IPS-15b (cell line): ENCODE results near the gene AKAP9.

Experiments
- H3K27me3 ChIP-seq: one replicate; pipeline ENCODE4 v1.6.1; 2013; ENCODE audit warnings: low read length; ENCODE audit not compliant: control insufficient read depth, insufficient read depth
- H3K36me3 ChIP-seq: one replicate; pipeline ENCODE4 v1.6.1; 2013; ENCODE audit warnings: low read length; ENCODE audit not compliant: control insufficient read depth, insufficient read depth
- H3K4me1 ChIP-seq: one replicate; pipeline ENCODE4 v1.6.1; 2013; ENCODE audit warnings: mild to moderate bottlenecking, low read length; ENCODE audit not compliant: control insufficient read depth, insufficient read depth
- H3K4me3 ChIP-seq: one replicate; pipeline ENCODE4 v1.5.1; 2013; ENCODE audit warnings: low read depth, low read length
- H3K9ac ChIP-seq: one replicate; pipeline ENCODE4 v1.6.1; 2013; ENCODE audit warnings: low read depth, mild to moderate bottlenecking, low read length
- H3K9me3 ChIP-seq: one replicate; pipeline ENCODE4 v1.6.1; 2013; ENCODE audit warnings: mild to moderate bottlenecking, low read length; ENCODE audit not compliant: control insufficient read depth, insufficient read depth

Gene AKAP9

DNA sequence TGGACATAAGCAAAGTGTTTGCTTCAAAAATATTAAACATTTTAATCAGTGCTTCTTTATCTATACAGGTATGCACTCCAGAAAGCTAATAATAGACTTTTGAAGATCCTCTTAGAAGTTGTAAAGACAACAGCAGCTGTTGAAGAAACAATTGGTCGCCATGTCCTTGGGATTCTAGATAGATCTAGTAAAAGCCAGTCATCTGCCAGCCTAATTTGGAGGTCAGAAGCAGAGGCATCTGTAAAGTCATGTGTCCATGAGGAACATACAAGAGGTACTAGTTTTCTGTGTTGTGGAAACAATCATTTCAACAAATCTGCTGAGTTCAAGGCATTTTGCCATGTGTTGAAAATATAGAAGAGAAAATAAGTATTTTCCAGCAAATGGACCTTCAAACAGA is 104.3 kb downstream of the AKAP9 start:
- Histone ChIP-seq H3K9me3 (no peaks in the 10 kb centered on the region), H3K9ac (no peak overlapping the region), H3K36me3 (no peaks in the 10 kb centered on the region), H3K4me1 (no peaks in the 10 kb centered on the region), H3K4me3 (no peak overlapping the region), H3K27me3 (no peaks in the 10 kb centered on the region)

- no peak overlapping the region for H3K4me3 ChIP-seq
- H3K9ac ChIP-seq = no peak overlapping the region
- no peaks in the 10 kb centered on the region for H3K27me3 ChIP-seq
- no peaks in the 10 kb centered on the region for H3K9me3 ChIP-seq
- H3K4me1 ChIP-seq = no peaks in the 10 kb centered on the region
- no peaks in the 10 kb centered on the region for H3K36me3 ChIP-seq
Observed at GRCh38 chr7:92051655-92052054, 111.0 kb downstream of the AKAP9 start.

DNA sequence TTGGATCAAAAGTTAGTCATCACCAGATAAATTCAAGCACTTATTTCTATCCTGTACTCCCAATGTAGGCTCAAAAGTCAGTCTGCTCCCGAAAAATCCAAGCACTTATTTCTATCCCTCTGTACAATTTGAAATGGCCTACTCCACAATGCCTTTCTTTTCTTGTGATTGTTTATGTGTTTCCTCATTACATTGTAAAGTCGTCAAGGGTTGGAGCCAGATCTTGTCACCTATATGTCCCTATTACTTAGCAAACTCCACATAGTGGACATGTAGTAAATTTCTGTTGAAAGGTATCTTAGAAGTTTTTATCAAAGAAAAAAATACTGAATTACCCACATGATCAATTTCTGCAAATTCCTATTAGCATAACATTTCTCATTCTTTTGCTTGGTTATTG is 111.5 kb downstream of the AKAP9 start:
- Histone ChIP-seq H3K4me1 (no peaks in the 10 kb centered on the region), H3K36me3 (no peaks in the 10 kb centered on the region), H3K27me3 (no peaks in the 10 kb centered on the region), H3K9me3 (no peaks in the 10 kb centered on the region), H3K4me3 (no peak overlapping the region), H3K9ac (no peak overlapping the region)

DNA sequence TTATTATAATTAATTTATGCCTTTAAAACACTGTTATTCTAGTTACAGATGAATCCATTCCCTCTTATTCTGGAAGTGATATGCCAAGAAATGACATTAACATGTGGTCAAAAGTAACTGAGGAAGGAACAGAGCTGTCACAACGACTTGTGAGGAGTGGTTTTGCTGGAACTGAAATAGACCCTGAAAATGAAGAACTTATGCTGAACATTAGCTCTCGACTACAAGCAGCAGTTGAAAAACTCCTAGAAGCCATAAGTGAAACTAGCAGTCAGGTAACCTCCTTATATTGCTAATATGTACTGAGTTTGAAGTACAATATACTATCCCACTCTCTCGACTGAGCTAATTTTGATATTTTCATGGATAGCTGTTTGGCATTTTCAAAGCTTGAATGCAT is 112.0 kb downstream of the AKAP9 start:
- Histone ChIP-seq H3K4me1 (no peaks in the 10 kb centered on the region), H3K9ac (no peak overlapping the region), H3K4me3 (no peak overlapping the region), H3K27me3 (no peaks in the 10 kb centered on the region), H3K36me3 (no peaks in the 10 kb centered on the region), H3K9me3 (no peaks in the 10 kb centered on the region)

GRCh38 chr7:92053312-92053711 is 112.7 kb downstream of the AKAP9 start:
- Histone ChIP-seq H3K4me1 (no peaks in the 10 kb centered on the region), H3K36me3 (no peaks in the 10 kb centered on the region), H3K4me3 (no peak overlapping the region), H3K27me3 (no peaks in the 10 kb centered on the region), H3K9ac (no peak overlapping the region), H3K9me3 (no peaks in the 10 kb centered on the region)

- no peak overlapping the region for H3K9ac ChIP-seq
- H3K36me3 ChIP-seq = no peaks in the 10 kb centered on the region
- H3K4me3 ChIP-seq = no peak overlapping the region
- no peaks in the 10 kb centered on the region for H3K9me3 ChIP-seq
- H3K27me3 ChIP-seq = no peaks in the 10 kb centered on the region
- no peaks in the 10 kb centered on the region for H3K4me1 ChIP-seq
Observed at GRCh38 chr7:92056286-92056685, 115.6 kb downstream of the AKAP9 start.

DNA sequence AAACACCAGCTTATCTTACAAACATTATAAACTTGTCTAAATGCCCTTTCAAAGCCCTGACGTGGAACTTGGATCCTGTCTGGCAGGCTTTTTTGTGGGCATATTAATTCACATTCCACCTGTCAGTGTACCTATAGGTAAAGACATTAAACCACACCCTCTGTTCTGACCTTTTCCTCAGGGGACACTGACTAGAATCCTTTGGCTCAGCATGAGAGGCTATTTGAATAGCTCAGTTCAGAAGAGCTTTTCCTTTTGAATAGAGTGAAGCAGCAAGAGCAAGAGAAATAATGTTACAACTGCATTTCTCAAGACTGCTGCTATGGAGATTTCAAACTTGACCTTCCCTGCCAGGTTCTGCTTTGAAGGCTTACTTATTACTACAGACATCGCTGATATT is 116.7 kb downstream of the AKAP9 start:
- no peaks in the 10 kb centered on the region for H3K27me3 ChIP-seq
- H3K4me3 ChIP-seq = no peak overlapping the region
- H3K4me1 ChIP-seq = no peaks in the 10 kb centered on the region
- H3K9me3 ChIP-seq = no peaks in the 10 kb centered on the region
- no peak overlapping the region for H3K9ac ChIP-seq
- H3K36me3 ChIP-seq = no peaks in the 10 kb centered on the region

DNA sequence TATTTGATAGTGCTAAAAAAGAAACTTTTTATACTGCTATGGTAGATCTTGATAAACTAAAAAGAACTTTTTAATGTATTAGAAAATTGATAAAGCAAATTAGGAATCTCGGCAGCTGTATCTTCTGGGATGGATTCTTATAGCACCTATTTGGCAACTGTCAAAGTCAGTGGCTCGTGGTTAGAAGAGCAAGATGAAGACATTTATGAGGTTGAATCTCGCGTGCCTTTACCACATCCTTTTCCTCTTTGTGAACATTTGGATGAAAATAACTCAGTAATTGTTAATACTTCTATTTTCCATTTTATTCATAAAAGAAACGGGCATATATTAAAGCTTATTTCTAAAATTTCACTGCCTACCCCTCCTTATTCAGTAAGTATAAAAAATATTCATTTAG is 117.4 kb downstream of the AKAP9 start:
- no peaks in the 10 kb centered on the region for H3K4me1 ChIP-seq
- H3K36me3 ChIP-seq = no peaks in the 10 kb centered on the region
- H3K27me3 ChIP-seq = no peaks in the 10 kb centered on the region
- H3K9ac ChIP-seq = no peak overlapping the region
- H3K4me3 ChIP-seq = no peak overlapping the region
- H3K9me3 ChIP-seq = no peaks in the 10 kb centered on the region

- H3K27me3 ChIP-seq = no peaks in the 10 kb centered on the region
- no peaks in the 10 kb centered on the region for H3K4me1 ChIP-seq
- no peak overlapping the region for H3K9ac ChIP-seq
- no peaks in the 10 kb centered on the region for H3K9me3 ChIP-seq
- H3K36me3 ChIP-seq = no peaks in the 10 kb centered on the region
- no peak overlapping the region for H3K4me3 ChIP-seq
Observed at GRCh38 chr7:92058899-92059298, 118.2 kb downstream of the AKAP9 start.

DNA sequence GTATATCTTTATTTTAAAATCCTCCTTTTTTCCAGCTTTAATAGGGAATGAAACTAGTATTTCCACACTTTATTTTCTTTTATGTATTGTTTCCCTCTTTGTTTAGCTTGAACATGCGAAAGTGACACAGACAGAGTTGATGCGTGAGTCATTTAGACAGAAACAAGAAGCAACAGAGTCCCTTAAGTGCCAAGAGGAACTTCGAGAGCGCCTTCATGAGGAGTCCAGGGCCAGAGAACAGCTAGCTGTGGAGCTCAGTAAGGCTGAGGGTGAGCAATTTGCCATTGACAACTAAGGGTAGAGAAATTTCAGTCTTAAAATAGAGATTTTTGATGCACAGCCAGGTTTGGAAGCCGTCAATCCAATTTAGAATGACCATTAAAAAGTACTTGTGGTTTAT is 120.5 kb downstream of the AKAP9 start:
- H3K27me3 ChIP-seq = no peaks in the 10 kb centered on the region
- no peak overlapping the region for H3K9ac ChIP-seq
- no peaks in the 10 kb centered on the region for H3K36me3 ChIP-seq
- no peaks in the 10 kb centered on the region for H3K9me3 ChIP-seq
- H3K4me1 ChIP-seq = no peaks in the 10 kb centered on the region
- no peak overlapping the region for H3K4me3 ChIP-seq

GRCh38 chr7:92064438-92065029 is 123.9 kb downstream of the AKAP9 start:
- Histone ChIP-seq H3K27me3 (no peaks in the 10 kb centered on the region), H3K36me3 (no peaks in the 10 kb centered on the region), H3K9ac (no peak overlapping the region), H3K4me3 (no peak overlapping the region), H3K4me1 (no peaks in the 10 kb centered on the region), H3K9me3 (no peaks in the 10 kb centered on the region)

DNA sequence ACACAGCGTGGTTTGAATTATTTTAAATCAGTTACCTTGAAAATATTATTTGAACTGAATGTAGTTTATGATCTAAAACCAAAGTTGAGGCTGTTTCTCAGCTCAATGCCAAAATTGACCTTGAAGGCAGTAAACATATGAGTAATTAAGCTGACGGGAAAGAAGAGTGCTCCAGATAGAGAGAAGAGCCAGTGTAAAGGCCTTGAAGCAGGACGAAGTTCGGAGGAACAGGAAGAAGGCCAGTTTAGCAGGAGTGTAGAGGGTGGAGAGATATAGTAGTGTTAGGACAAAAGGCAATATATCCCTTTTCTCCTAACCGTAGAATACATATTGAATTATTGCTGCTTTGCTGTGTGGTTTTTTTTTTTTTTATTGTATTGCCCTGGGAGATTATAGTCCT is 130.4 kb downstream of the AKAP9 start:
- no peaks in the 10 kb centered on the region for H3K9me3 ChIP-seq
- H3K27me3 ChIP-seq = no peaks in the 10 kb centered on the region
- H3K4me1 ChIP-seq = no peaks in the 10 kb centered on the region
- H3K9ac ChIP-seq = no peak overlapping the region
- no peaks in the 10 kb centered on the region for H3K36me3 ChIP-seq
- no peak overlapping the region for H3K4me3 ChIP-seq
